IPS-NIHi7 (cell line): ENCODE measurements around the gene SMAD6.

Experiments used
- DNase-seq: peaks from one replicate; pipeline ENCODE4 v3.0.0; 2012; ENCODE audit warnings: mixed read lengths; ENCODE audit errors: extremely low spot score

The SMAD6 gene

GRCh38 chr15:66721020-66721419 lies 19.0 kb downstream of the SMAD6 start:
- DNase-seq = no peak

GRCh38 chr15:66721501-66721937 lies 19.5 kb downstream of the SMAD6 start:
- no peak for DNase-seq

- no peak for DNase-seq
Observed at GRCh38 chr15:66721954-66722353, 19.9 kb downstream of the SMAD6 start.

GRCh38 chr15:66722757-66723540 lies 20.9 kb downstream of the SMAD6 start:
- DNase-seq = no peak

GRCh38 chr15:66723826-66724731 lies 22.0 kb downstream of the SMAD6 start:
- no peak for DNase-seq

GRCh38 chr15:66724732-66725463 lies 22.9 kb downstream of the SMAD6 start:
- DNase-seq = no peak

GRCh38 chr15:66725464-66725785 lies 23.4 kb downstream of the SMAD6 start:
- DNase-seq = no peak

- DNase-seq = no peak
Observed at GRCh38 chr15:66726386-66726785, 24.4 kb downstream of the SMAD6 start.

- no peak for DNase-seq
Observed at GRCh38 chr15:66729331-66729951, 27.4 kb downstream of the SMAD6 start.

- DNase-seq = no peak
Observed at GRCh38 chr15:66730168-66731021, 28.4 kb downstream of the SMAD6 start.

- no peak for DNase-seq
Observed at GRCh38 chr15:66733976-66734375, 31.9 kb downstream of the SMAD6 start.

- no peak for DNase-seq
Observed at GRCh38 chr15:66734961-66735908, 33.2 kb downstream of the SMAD6 start.

GRCh38 chr15:66735909-66736305 lies 33.9 kb downstream of the SMAD6 start:
- DNase-seq = no peak

GRCh38 chr15:66737243-66738010 lies 35.4 kb downstream of the SMAD6 start:
- no peak for DNase-seq

GRCh38 chr15:66738116-66738515 lies 36.1 kb downstream of the SMAD6 start:
- DNase-seq = no peak

GRCh38 chr15:66738595-66738994 lies 36.6 kb downstream of the SMAD6 start:
- no peak for DNase-seq

GRCh38 chr15:66739287-66739686 lies 37.3 kb downstream of the SMAD6 start:
- no peak for DNase-seq

GRCh38 chr15:66740802-66741201 lies 38.8 kb downstream of the SMAD6 start:
- no peak for DNase-seq

GRCh38 chr15:66741646-66742045 lies 39.6 kb downstream of the SMAD6 start:
- DNase-seq = no peak
